Epithelial cell of esophagus (primary cell): Measurements from ENCODE around the gene ACSM6.
"Not testable (repeated sequence)": the region's sequence is repeated elsewhere in the genome, so short reads cannot be mapped to it uniquely, and the experiment has no call there.

Source experiments
- DNase-seq: peaks from one replicate; pipeline ENCODE4 v3.0.0; 2010; ENCODE audit warnings: low read depth
- H3K4me3 ChIP-seq: 2 replicates; pipeline ENCODE4 v1.5.1; 2011; ENCODE audit warnings: mild to moderate bottlenecking, low read length, control low read depth
- TF ChIP-seq, protein P1 (sequence below): IDR thresholded peaks from 2 replicates; pipeline ENCODE4 v1.5.1; 2011; ENCODE audit warnings: low read depth, mild to moderate bottlenecking, low read length, control low read depth, inconsistent platforms; ENCODE audit not compliant: insufficient read depth; ENCODE audit errors: missing control alignments

The ACSM6 gene

GRCh38 chr10:95229724-95230627, 35.9 kb downstream of the ACSM6 start:
- no peak overlapping the region for H3K4me3 ChIP-seq
- TF ChIP-seq, protein P1, sequence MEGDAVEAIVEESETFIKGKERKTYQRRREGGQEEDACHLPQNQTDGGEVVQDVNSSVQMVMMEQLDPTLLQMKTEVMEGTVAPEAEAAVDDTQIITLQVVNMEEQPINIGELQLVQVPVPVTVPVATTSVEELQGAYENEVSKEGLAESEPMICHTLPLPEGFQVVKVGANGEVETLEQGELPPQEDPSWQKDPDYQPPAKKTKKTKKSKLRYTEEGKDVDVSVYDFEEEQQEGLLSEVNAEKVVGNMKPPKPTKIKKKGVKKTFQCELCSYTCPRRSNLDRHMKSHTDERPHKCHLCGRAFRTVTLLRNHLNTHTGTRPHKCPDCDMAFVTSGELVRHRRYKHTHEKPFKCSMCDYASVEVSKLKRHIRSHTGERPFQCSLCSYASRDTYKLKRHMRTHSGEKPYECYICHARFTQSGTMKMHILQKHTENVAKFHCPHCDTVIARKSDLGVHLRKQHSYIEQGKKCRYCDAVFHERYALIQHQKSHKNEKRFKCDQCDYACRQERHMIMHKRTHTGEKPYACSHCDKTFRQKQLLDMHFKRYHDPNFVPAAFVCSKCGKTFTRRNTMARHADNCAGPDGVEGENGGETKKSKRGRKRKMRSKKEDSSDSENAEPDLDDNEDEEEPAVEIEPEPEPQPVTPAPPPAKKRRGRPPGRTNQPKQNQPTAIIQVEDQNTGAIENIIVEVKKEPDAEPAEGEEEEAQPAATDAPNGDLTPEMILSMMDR: no peak
- DNase-seq: peak; percentile 93

- DNase-seq: not testable (repeated sequence)
- peak overlapping the region; percentile 27 for H3K4me3 ChIP-seq
These were observed 36.9 kb downstream of the ACSM6 start for GRCh38 chr10:95230677-95231586.

DNA sequence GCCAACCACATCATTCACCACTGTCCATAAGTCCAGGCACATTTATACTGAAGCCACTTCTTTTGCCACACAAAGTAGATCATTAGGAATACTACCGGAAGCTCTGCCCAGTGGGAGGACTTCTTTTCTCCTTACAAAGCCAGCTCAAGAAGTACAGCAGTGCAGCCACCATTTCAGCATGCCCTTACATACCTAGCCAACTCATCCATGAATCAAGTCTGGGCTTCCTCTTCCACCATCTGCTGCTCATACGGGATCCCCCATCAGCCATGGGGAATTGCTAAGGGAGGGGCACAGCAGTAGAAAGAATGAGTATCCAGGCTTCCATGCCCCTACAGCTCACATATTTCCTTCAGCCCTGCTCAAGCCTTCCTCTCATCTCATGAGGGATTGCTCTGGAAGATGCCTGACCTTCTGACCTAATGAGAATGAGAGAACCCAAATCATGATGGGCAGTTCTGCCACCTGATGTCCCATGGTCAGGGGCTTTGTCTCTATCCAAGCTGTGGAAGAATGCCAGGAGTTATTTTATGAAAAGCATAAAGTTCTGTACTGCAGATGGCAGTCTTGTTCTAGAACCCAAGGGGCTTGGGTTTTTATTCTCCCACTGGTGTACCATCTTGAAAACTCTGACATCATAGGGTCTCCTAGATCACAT, 39.5 kb downstream of the ACSM6 start:
- peak; percentile 53 for DNase-seq
- no peak overlapping the region for H3K4me3 ChIP-seq
- TF ChIP-seq, protein P1: no peak

GRCh38 chr10:95234951-95235350, 40.9 kb downstream of the ACSM6 start:
- TF ChIP-seq, protein P1: no peak
- no peak overlapping the region for H3K4me3 ChIP-seq
- no peak for DNase-seq

DNA sequence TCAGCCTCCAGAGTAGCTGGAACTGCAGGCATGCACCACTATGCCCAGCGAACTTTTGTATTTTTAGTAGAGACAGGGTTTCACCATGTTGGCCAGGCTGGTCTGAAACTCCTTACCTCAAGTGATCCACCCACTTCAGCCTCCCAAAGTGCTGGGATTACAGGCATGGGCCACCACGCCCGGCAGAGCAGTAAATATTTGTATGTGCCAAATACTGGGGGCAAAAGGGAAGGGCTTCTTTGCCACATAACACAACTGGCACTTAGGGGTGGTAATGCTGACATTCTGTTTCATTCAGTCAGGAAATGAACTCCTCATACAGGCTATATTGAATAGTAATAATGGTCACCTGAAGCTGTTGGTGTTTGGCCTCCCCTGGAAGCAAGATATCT, 41.6 kb downstream of the ACSM6 start:
- TF ChIP-seq, protein P1: no peak
- H3K4me3 ChIP-seq: no peak overlapping the region
- no peak for DNase-seq

DNA sequence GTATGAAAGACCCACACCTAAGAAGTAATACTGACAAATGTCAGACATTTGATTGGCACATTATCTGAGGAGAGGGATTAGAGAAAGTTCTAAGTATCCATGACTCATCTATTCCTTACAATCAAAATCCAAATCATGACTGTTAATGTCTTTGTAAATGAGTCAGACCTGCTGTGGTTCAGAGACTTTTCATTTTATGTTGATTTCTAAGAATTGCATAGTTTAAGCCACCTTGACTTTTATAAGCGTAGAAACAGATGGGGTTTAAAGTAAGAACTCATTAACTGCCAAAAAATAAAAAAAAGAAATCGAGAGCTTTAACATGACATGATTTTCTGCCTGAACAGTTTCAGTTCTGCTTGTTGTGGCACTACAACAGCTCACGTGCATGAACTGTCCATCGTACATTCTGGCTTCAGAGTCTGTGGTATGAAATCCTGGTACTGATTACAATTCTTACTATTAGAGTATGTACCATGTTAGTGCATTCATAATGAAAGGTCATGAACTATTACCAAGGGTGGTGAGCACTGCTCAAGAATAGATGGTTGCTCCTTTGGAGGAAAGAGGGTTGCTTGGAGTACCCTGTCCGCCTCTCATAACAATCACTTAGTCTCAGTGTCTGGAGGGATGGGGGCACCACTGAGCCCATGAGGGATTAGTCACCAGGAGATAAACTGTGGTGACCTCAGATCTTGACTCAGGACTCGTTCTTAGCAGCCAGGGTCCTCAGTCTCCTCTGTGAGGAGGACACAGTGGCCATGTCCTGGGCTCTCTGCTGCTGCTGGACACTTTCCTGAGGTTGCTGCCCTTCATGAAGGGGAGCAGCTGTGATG, 42.2 kb downstream of the ACSM6 start:
- peak; percentile 63 for DNase-seq
- TF ChIP-seq, protein P1: no peak
- H3K4me3 ChIP-seq: no peak overlapping the region
